GM23248 (cell line): ENCODE measurements around the gene PAQR6.

ENCODE experiments used
- EZH2 ChIP-seq: fragments of 200-600 bp; sonication (generic); IDR thresholded peaks from 2 replicates; pipeline ENCODE4 v1.6.1; 2018; ENCODE audit warnings: antibody characterized with exemption, mild to moderate bottlenecking; ENCODE audit not compliant: insufficient read depth, poor library complexity, severe bottlenecking
- EZH2phosphoT487 ChIP-seq: fragments of 200-600 bp; sonication (generic); IDR thresholded peaks from 2 replicates; pipeline ENCODE4 v1.6.1; 2018; ENCODE audit warnings: antibody characterized with exemption, moderate library complexity, mild to moderate bottlenecking, low read depth; ENCODE audit not compliant: insufficient read depth

GRCh38 chr1:156229809-156230472 lies 17.9 kb downstream of the PAQR6 start:
- no peak for TF ChIP-seq EZH2
- TF ChIP-seq EZH2phosphoT487 = no peak
